Activated naive CD4-positive, alpha-beta T cell treated with Interleukin-2 at 50 U/mL for 16 hours (primary cell): ENCODE measurements around the gene TTC34.

ENCODE experiments used
- DNase-seq: peaks from one replicate; pipeline ENCODE4 v3.0.0-alpha.2; 2020

The TTC34 gene

DNA sequence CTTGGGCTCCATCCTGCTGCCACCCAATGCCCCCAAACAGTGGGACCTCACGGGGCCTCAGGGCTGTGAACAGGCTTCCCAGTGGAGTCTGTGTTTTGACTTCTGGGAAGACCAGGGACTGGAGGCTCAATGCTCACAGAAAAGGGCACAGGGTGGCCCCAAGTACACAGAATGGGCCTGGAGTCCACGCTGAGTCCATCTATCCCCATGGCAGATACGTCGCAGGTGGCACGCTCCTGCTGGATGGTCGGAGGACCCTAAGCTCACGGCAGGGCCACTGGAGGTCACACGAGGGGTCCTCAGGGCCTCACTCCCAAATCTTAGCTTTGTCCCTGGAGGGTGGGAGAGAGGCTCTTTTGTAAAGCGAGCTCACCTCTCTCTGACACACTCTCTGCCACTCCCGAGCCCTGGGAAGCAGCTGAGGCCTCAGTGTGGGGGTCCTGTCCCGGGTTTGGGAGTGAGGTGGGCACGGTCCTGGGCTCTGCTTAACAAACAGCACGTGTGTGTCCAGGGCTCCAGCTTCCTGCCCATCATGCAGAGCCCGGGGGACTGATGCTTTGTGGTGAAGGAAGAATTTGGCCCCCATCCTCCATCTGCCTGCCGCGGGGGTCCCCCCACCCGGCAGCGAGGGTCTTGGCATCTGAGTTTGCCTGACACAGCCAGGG is 27.2 kb upstream of the TTC34 start:
- DNase-seq: no peak

DNA sequence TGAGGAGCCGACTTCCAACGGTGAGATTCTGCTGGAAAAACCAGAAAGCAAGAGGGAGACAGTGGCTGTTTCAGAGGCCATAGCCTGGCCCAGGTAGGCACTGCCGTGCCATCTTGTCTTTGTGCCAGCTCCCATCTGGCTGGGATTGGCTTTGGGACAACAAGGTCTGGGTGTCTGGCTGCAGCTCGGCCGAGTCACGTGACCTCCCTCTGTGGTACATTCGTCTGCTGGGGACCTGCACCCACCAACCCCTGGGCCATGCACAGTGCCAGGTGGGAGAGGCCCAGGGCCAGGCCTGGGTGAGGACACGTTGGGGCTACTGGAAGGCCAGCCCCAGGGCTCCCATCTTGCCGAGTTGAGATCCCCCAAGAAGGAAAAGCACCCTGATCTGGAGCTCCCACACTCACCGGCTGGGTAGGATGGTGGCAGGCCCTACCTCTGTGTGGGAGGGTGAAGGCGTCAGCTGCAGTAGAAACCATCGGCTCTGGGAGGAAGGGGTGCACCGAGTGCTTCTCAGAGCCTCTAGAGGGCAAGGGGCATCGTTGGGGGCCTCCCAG is 25.3 kb upstream of the TTC34 start:
- no peak for DNase-seq

DNA sequence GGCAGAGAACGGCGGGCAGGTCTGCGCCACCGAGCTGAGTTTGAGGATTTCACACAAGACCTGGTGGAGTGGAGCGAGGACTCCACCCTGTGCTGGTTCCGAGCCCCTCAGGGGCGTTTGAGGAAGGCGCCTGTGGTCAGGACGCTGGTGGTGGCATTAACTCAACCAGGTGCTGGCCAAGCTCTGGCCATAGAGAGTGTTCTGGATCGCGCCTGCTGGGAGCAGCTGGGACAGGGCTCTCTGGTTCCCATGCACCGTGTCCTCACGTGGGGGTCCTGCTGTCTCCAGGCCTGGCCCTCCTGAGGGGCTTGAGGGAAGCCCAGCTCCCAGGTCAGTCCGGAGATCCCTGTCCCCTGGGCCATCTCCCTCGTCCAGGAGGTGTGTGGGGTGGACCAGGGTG is 24.8 kb upstream of the TTC34 start:
- DNase-seq: no peak

DNA sequence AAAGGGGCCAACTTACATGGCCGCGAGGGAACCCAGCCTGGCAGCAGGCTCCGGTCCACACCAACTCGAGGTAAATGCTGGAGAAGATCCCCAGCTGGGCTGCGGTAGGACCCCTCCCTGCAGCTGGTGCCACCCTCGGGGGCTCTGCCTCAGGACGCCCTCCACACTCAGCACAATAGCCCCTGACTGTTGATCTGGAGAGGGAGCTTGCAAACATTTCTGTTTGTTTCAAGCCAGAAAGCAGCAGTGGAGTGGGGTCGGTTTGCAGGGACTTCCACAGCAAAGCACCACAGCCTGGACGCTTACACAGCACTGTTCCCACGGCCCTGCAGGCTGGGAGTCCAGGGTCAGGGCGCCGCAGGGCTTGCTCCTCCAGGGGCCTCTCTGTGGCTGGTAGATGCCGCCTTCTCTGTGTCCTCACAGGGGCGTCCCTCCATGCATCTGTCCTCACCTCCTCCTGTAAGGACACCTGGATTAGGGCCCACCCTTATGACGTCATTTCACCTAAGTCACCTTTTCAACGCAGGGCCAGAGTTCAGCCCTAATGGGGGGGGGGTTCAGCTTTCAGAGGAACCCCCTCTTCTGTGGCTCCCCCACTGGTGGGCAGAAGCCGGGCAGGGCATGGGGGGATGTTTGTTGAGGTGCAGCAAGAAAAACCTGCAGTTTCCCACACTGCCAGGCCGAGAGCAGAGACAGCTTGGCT is 24.1 kb upstream of the TTC34 start:
- DNase-seq: no peak

DNA sequence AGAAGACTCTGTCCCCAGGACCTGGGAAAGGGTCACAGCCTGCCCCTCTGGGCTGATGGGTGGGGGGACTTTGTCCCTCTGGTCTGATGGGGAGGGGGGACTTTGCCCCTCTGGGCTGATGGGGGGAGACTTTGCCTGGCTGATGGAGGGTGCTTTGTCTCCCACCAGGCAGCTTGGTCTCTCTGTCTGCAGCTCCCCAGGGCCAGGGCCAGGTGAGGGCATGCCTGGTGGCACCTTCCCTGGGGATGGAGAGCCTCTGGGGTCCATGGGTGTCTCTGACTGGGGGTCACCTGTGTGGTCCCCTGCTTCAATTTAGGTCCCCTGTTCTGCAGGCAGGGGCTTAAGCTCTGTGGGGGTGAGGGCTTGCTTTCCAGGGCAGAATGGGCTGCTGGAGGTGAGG is 23.5 kb upstream of the TTC34 start:
- no peak for DNase-seq

GRCh38 chr1:2823921-2824610 is 22.6 kb upstream of the TTC34 start:
- no peak for DNase-seq

DNA sequence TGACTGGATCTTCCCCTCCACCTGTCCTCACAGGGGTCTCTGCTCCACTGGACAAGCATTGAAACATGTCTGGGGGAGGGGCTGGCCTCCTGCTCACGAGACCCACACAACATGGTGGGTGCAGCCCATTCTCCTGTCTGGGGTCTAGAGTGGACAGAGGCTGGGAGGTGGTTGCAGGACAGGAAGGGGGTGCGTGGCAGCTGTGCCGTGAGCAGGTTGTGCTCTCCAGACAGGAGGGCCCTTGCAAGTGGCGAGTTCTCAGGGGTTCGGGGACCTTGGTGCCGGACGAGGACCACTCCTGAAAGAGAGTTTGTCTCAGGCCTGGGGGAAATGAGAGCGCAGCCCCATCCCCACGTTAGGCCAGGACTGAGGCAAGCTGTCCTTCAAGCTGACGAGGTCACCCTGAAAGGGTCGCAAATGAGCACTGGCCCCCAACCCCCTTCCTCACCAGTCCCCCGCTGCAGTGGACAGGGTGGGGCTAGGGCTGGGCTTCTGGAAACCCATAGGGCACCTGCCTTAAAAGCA is 21.2 kb upstream of the TTC34 start:
- no peak for DNase-seq

DNA sequence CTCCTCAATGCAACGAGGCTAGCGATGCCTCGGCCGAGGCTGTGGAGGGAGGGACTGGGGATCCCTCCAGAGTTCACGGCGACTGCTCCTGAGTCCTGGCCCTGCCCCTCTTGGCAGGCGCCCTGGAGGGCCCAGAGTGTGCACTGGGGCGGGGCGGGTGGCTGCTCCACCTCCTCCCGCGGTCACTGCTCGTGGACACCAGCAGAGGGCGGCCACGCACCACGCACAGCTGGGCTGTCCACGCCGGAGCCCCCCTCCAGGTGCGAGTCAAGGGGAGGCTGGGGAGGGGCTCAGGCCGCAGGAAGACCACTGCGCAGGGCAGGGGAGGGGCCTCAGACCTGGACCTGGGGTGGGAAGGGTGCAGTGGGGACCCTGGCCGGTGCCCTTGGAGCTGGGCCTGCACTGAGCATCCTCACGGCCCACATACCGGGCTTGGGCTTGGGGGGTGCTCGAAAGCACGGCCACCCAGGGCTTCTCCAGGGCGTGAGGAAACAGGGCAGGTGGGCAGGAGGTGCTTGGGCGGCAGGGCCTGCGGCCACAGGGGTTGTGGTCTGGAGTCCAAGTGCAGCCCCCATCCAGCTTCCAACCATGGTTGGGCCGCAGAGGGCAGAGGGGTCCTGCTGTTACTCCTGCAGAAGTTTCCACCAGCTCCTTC is 20.6 kb upstream of the TTC34 start:
- peak; percentile 30 for DNase-seq

- no peak for DNase-seq
Observed at GRCh38 chr1:2821373-2821955, 20.0 kb upstream of the TTC34 start.

DNA sequence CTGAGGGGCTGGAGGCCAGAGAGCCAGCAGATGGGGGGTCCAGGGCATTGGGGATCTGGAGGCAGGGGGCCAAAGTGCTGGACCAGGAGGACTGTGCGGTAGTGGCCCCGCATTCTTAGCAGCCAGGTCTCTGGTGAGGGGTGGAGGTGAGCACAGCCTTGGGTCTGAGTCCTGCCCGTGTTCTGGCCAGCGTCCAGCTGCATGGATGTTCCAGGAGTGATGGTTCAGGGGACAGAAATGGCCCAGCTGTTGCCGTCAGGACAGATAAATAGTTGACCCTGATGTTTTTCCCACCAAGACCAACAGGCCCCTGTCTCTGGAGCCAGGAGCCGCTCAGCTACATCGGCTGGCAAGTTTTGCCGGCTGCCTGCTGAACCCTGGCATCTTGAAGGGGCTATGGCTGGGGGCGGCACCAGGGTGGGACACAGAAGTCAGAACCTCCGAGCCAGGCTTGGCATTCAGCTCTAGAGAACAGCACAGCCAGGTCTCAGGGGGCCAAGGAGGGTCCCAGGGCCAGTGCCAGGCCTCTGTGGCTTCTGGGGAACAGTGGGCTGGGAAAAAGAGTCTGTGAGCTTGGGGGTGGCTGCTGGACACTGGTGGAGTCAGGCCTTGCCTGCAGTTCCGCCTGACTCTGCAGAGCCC is 19.4 kb upstream of the TTC34 start:
- no peak for DNase-seq

DNA sequence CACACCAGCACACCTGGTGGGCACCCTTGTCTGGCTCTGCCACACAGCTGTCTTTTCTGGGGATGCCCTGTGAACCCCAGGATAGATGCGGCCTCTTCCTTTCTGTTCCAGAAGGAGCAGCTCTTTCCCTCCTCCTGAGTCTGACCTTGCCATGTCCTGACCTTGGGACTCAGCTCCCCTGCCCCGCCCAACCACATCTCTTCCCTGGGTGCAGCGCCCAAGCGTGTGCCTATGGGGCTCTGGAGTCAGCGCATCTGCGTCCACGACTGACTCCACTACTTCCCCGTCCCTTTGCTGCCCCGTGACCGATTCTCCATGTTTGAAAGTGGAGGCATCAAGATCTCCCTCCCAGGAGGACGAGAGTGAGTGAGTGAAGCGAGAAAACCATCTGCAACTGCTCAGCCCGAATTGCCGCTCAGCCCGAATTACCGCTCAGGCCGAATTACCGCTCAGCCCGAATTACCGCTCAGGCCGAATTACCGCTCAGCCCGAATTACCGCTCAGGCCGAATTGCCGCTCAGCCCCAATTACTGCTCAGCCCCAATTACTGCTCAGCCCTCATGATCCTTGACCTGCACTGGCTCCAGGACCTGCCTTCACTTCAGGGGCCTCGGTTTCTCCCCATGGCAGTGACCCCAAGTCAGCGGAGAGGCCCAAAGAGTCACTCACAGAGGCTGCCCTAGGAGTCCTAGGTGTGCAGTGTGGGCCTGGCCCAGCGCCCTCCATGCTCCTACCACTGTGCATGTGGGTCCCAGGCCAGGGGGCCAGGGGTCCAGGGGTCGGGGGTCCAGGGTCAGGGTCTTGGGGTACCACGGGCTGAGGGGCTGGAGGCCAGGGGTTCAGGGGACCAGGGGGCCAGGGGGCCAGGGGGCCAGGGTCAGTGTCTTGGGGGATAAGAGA is 18.6 kb upstream of the TTC34 start:
- no peak for DNase-seq

- no peak for DNase-seq
Observed at GRCh38 chr1:2819429-2819828, 17.9 kb upstream of the TTC34 start.

- no peak for DNase-seq
Observed at GRCh38 chr1:2817784-2818564, 16.5 kb upstream of the TTC34 start.

- no peak for DNase-seq
Observed at GRCh38 chr1:2816786-2817185, 15.3 kb upstream of the TTC34 start.

DNA sequence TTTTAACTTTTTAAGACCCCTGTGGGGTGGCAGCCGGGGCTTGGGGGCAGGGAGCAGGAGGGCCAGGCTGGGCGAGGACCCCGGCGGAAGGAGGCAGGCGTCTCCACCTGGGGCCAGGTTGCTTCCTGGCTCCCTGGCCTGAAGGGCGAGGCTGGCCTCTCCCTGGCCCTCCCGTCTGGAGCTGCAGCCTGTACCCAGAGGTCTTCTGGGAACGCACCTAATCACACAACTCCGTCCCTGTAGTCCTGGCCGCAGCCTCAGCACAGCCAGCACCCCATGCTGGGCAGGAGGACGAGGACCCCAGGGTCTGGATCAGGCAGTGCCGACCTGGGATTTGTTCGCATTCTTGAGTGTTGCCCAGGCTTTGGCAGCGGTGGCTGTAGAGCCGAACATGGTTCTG is 14.1 kb upstream of the TTC34 start:
- no peak for DNase-seq

- no peak for DNase-seq
Observed at GRCh38 chr1:2814511-2815075, 13.1 kb upstream of the TTC34 start.

GRCh38 chr1:2812939-2813653 is 11.6 kb upstream of the TTC34 start:
- no peak for DNase-seq

DNA sequence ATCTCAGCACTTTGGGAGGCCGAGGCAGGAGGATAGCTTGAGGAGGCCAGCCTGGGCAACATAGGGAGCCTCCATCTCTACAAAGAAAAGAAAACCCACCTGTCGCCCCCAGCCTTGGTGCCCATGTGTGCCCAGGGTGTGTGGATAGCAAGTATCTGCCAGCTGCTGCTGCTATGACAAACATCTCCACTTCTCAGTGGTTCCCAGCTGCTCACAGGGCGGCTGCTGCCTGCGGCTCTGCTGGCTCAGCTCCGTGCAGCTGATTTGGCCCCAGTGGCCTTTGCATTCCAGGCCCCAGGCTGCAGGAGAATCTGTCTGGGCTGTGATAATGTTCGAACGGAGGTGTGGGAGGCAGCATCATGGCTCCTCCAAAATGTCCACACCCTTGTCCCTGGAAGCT is 10.6 kb upstream of the TTC34 start:
- DNase-seq: no peak

GRCh38 chr1:2811533-2811918 is 10.0 kb upstream of the TTC34 start:
- no peak for DNase-seq
